Measurements from ENCODE around the gene TEX51. TPM values are rescaled to one million over a fixed set of nuclear protein-coding genes. Genes with fewer than 3 reads are reported as not detected.

Gene TEX51
- polyA plus RNA-seq, 1 of the 3 experiments (the other 2 are of a cell fraction), result not detected

DNA sequence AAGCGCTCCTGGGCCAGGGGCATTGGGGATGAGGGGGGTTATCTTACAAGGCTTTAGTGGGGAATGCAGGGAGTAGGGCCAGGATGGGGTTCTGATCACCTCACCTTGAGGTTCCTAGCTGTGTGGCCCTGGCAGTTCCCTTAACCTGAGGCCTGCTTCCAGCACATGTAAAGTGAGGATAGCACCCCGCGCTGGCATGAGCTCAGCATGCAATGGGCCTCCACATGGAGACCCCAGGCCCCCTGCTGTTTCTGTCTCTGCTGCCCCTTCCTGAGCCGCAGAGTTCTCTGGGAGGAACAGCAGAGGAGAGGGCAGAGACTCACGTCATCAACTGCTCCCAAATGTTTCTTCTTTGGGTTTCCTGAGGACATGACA, 8.6 kb upstream of the TEX51 start:
- no peak overlapping the region for H3K4me2 ChIP-seq
- H3K27ac ChIP-seq (ENCODE audit: low read depth in 2 of 2, low read length in 1 of 2), result no peak overlapping the region
- no peaks in the 10 kb centered on the region for H3F3A ChIP-seq (replicated peaks; ENCODE audit: insufficient read depth)
- no peak overlapping the region for H3K4me3 ChIP-seq (ENCODE audit: low read depth in 2 of 2, low read length in 1 of 2)
- 23% methylated on average over 3 of the region's 5 CpGs for WGBS (ENCODE audit: low lambda C conversion rate)
- H4K20me1 ChIP-seq (ENCODE audit: insufficient read depth), result no peaks in the 10 kb centered on the region
- H2AFZ ChIP-seq (ENCODE audit: low read depth), result no peak overlapping the region
- H3K9ac ChIP-seq, result no peak overlapping the region
- POLR2A ChIA-PET, result no interaction called here
- TF ChIP-seq FOXM1 (IDR thresholded peaks at IDR 0.05; ENCODE audit: low read depth), result no peak
- TF ChIP-seq, protein P1, sequence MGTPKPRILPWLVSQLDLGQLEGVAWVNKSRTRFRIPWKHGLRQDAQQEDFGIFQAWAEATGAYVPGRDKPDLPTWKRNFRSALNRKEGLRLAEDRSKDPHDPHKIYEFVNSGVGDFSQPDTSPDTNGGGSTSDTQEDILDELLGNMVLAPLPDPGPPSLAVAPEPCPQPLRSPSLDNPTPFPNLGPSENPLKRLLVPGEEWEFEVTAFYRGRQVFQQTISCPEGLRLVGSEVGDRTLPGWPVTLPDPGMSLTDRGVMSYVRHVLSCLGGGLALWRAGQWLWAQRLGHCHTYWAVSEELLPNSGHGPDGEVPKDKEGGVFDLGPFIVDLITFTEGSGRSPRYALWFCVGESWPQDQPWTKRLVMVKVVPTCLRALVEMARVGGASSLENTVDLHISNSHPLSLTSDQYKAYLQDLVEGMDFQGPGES (IDR thresholded peaks at IDR 0.05; ENCODE audit: low read depth, low read length), result no peak
- TF ChIP-seq TCF12 (IDR thresholded peaks at IDR 0.05), result no peak
- no peak for TF ChIP-seq GABPA (IDR thresholded peaks at IDR 0.05; ENCODE audit: low read depth)
- TF ChIP-seq FOXJ3 (CRISPR knock-in tag; IDR thresholded peaks at IDR 0.05), result no peak
- no peak for TF ChIP-seq TEAD4 (IDR thresholded peaks at IDR 0.05; ENCODE audit: borderline replicate concordance, insufficient read depth)
- no peak for TF ChIP-seq NFIC (IDR thresholded peaks at IDR 0.05; ENCODE audit: borderline replicate concordance)
- TF ChIP-seq, protein P2, sequence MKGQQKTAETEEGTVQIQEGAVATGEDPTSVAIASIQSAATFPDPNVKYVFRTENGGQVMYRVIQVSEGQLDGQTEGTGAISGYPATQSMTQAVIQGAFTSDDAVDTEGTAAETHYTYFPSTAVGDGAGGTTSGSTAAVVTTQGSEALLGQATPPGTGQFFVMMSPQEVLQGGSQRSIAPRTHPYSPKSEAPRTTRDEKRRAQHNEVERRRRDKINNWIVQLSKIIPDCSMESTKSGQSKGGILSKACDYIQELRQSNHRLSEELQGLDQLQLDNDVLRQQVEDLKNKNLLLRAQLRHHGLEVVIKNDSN (IDR thresholded peaks at IDR 0.05; ENCODE audit: borderline replicate concordance, low read depth), result no peak
- TF ChIP-seq SMC3 (IDR thresholded peaks at IDR 0.05; ENCODE audit: low read depth, low read length), result no peak
- no peak for TF ChIP-seq GATA2 (CRISPR knock-in tag; IDR thresholded peaks at IDR 0.05)
- no peak for TF ChIP-seq RFX5 (IDR thresholded peaks at IDR 0.05; ENCODE audit: low read length)
- TF ChIP-seq, protein P3, sequence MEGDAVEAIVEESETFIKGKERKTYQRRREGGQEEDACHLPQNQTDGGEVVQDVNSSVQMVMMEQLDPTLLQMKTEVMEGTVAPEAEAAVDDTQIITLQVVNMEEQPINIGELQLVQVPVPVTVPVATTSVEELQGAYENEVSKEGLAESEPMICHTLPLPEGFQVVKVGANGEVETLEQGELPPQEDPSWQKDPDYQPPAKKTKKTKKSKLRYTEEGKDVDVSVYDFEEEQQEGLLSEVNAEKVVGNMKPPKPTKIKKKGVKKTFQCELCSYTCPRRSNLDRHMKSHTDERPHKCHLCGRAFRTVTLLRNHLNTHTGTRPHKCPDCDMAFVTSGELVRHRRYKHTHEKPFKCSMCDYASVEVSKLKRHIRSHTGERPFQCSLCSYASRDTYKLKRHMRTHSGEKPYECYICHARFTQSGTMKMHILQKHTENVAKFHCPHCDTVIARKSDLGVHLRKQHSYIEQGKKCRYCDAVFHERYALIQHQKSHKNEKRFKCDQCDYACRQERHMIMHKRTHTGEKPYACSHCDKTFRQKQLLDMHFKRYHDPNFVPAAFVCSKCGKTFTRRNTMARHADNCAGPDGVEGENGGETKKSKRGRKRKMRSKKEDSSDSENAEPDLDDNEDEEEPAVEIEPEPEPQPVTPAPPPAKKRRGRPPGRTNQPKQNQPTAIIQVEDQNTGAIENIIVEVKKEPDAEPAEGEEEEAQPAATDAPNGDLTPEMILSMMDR (IDR thresholded peaks at IDR 0.05), result no peak
- TF ChIP-seq FOSL2 (IDR thresholded peaks at IDR 0.05; ENCODE audit: borderline replicate concordance, low read depth), result no peak
- no peaks in the 10 kb centered on the region for H3K36me3 ChIP-seq (replicated peaks in 1 of 2; ENCODE audit: control insufficient read depth in 1 of 2, insufficient read depth in 2 of 2, low read length in 1 of 2)
- no peaks in the 10 kb centered on the region for H3K27me3 ChIP-seq (ENCODE audit: insufficient read depth)
- H3K4me1 ChIP-seq (ENCODE audit: control insufficient read depth in 1 of 2, insufficient read depth in 2 of 2, low read depth in 1 of 2, low read length in 1 of 2), result peaks cover 0 to 16% of the 10 kb centered on the region in 2 experiments; a peak in 1 of 4 replicates
- no peaks in the 10 kb centered on the region for H3K9me2 ChIP-seq
- CTCF ChIA-PET, result interaction anchor here (0.6 to 1.2 kb wide), 2 partner anchors 11 to 82 kb away, joined by 3 read pairs; no protein-coding TSS in a partner anchor
- DNase-seq, result no peak
- no peaks in the 10 kb centered on the region for H3K79me2 ChIP-seq (ENCODE audit: insufficient read depth)
- H3K9me3 ChIP-seq, result no peaks in the 10 kb centered on the region

All from SK-N-SH (cell line).